Cardiac ventricle fibroblast (primary cell): ENCODE results near the gene AQP1. TPM values are rescaled to one million over a fixed set of nuclear protein-coding genes. Genes with fewer than 3 reads are reported as not detected.

Source experiments
- total RNA-seq: library from RNA; depleted of rRNA; stranded (reverse); fragments of >200 nt; gene quantifications from 2 replicates; pipeline ENCODE4 v1.2.3, GENCODE V29; 2015

The AQP1 gene
- 3.4 and 3.8 TPM in 2 replicates for total RNA-seq

DNA sequence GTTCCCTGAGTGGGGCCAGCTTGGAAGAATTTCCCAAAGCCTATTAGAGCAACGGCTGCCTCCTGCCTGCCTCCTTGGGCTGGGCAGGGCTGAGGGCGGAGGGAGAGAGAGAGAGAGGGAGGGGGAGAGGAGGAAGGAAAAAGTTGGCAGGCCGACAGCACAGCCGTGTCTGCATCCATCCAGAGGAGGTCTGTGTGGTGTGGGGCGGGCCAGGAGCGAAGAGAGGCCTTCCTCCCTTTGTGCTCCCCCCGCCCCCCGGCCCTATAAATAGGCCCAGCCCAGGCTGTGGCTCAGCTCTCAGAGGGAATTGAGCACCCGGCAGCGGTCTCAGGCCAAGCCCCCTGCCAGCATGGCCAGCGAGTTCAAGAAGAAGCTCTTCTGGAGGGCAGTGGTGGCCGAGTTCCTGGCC lies at the start of gene AQP1:
AQP1 (plus strand) TSS at position 293 of the 409 bp plus-strand sequence; CDS start at position 350, 57 bp downstream.

DNA sequence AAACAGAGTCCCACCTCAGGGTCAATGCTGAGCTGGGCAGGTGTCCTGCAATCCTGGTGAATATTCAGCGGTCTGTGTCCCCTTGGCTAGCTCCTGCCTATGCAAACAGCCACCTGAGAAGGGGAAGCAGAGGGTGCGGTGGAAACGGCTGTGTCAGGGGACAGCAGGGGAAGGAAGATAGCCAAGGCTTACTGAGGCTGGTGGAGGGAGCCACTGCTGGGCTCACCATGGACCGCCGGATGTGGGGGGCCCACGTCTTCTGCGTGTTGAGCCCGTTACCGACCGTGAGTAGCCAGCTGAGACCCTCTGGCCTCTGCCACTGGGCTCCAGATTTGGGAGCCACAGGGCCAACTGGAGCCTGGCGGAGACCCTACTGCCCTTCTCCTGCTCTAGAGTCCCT lies 52.2 kb downstream of the AQP1 start, which contains the start of gene GHRHR:
GHRHR (plus strand) TSS at position 112 of the 400 bp plus-strand sequence; CDS start at position 228, 116 bp downstream.

Other genes starting within 250 kb of the AQP1 start
- gene CRHR2, start 229.4 kb upstream of the AQP1 start, total RNA-seq = not detected in 2 replicates
- 181 and 220 TPM in 2 replicates for gene INMT, start 159.7 kb upstream of the AQP1 start, total RNA-seq
- 9.5 and 10.1 TPM in 2 replicates for gene MINDY4, start 140.4 kb upstream of the AQP1 start, total RNA-seq
- not detected in 2 replicates for gene GHRHR, start 52.1 kb downstream of the AQP1 start, total RNA-seq
- gene ADCYAP1R1, start 140.5 kb downstream of the AQP1 start, total RNA-seq = 0.69 and 1.2 TPM in 2 replicates